GM10248 (cell line): ENCODE results near the gene LCN10.
"Not testable (repeated sequence)": the region's sequence is repeated elsewhere in the genome, so short reads cannot be mapped to it uniquely, and the experiment has no call there.

Experiments used
- CTCF ChIA-PET: fragments of 300-600 bp; sonication (Branson Sonifier 250); formaldehyde crosslinking; extraction: SDS; loops from one replicate; lab custom pipeline; 2021; ENCODE audit warnings: antibody characterized with exemption; lab: Yijun Ruan, JAX
- POLR2A ChIA-PET: fragments of 350-650 bp; sonication (Branson Sonifier 250); formaldehyde crosslinking; extraction: SDS; loops from one replicate; lab custom pipeline; 2020; ENCODE audit warnings: antibody characterized with exemption; lab: Yijun Ruan, JAX
- DNase-seq: peaks from one replicate; pipeline ENCODE4 v3.0.0; 2012; ENCODE audit errors: extremely low spot score
- TF ChIP-seq, protein P1 (sequence below): IDR thresholded peaks from 2 replicates; pipeline ENCODE4 v1.5.1; 2012; ENCODE audit warnings: mild to moderate bottlenecking, low read depth; ENCODE audit errors: extremely low read depth, missing control alignments, control extremely low read depth

Gene LCN10

DNA sequence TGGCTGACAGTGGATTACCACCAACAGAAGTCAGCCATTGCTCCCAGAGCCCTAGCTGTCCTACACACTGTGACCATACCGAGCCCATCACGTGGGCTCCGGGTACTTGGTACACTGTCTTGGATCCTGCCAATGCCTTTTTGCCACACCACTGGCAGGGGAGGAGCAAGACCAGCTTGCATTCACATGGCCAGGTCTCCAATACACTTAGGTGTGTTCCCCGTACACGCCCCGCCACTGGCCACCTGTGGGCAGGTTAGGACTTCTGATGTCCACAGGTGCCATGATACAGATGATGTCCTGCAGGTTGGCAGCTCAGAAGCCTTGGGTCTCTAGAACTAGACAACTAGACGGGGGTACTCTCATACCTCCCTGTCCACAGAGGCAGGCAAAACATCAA, 35.7 kb downstream of the LCN10 start:
- CTCF ChIA-PET, result interaction anchor here (1.2 to 2.7 kb wide), 3 partner anchors 21 to 322 kb away, joined by 3 to 16 read pairs (median 8); no protein-coding TSS in a partner anchor
- TF ChIP-seq, protein P1, sequence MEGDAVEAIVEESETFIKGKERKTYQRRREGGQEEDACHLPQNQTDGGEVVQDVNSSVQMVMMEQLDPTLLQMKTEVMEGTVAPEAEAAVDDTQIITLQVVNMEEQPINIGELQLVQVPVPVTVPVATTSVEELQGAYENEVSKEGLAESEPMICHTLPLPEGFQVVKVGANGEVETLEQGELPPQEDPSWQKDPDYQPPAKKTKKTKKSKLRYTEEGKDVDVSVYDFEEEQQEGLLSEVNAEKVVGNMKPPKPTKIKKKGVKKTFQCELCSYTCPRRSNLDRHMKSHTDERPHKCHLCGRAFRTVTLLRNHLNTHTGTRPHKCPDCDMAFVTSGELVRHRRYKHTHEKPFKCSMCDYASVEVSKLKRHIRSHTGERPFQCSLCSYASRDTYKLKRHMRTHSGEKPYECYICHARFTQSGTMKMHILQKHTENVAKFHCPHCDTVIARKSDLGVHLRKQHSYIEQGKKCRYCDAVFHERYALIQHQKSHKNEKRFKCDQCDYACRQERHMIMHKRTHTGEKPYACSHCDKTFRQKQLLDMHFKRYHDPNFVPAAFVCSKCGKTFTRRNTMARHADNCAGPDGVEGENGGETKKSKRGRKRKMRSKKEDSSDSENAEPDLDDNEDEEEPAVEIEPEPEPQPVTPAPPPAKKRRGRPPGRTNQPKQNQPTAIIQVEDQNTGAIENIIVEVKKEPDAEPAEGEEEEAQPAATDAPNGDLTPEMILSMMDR, result no peak
- POLR2A ChIA-PET, result interaction anchor here (1.2 kb wide), 1 partner anchor 20 kb away, joined by 3 read pairs; no protein-coding TSS in a partner anchor
- DNase-seq, result no peak

GRCh38 chr9:136705564-136705963, 37.2 kb downstream of the LCN10 start:
- TF ChIP-seq, protein P1, result no peak
- DNase-seq, result no peak
- ChIA-PET POLR2A (interaction anchor here (0.8 to 1.2 kb wide), 2 partner anchors 21 to 23 kb away, joined by 3 read pairs; no protein-coding TSS in a partner anchor), CTCF (interaction anchor here (0.9 to 1.9 kb wide), 3 partner anchors 10 to 34 kb away, joined by 3 to 8 read pairs (median 5); no protein-coding TSS in a partner anchor)

GRCh38 chr9:136704741-136705140, 38.0 kb downstream of the LCN10 start:
- CTCF ChIA-PET, result interaction anchor here (0.9 to 1.6 kb wide), 2 partner anchors 11 to 22 kb away, joined by 3 to 5 read pairs; no protein-coding TSS in a partner anchor
- DNase-seq, result not testable (repeated sequence)
- POLR2A ChIA-PET, result interaction anchor here (0.8 kb wide), 1 partner anchor 24 kb away, joined by 3 read pairs; no protein-coding TSS in a partner anchor

DNA sequence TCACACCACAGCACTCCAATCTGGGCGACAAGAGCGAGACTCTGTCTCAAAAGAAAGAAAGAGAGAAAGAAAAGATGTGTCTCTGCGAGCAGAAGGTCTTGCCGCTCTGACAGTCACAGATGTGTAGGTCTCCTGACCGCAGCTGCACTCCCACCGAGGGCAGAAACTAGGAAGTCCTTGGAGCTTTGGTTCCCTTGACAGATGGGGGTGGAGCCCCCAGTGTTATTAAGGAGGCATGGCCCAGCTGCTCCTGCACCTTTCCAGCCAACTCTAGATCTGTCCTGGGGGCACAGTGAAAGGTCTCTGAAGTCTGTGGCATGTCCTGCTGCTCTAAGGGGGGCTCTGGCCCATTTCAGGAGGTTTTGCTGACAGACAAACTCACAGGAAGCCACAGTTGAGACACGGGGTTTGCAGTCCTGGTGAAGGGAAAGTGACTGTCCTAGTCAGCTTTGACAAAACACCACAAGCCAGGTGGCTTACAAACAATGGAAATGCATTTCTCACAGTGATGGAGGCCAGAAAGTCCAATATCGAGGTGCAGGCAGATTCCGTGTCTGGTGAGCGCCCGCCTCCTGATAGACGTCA, 39.4 kb downstream of the LCN10 start:
- POLR2A ChIA-PET, result interaction anchor here (0.7 to 1.1 kb wide), 2 partner anchors 25 to 240 kb away, joined by 3 to 7 read pairs; no protein-coding TSS in a partner anchor
- DNase-seq, result no peak
- TF ChIP-seq, protein P1, result no peak
- CTCF ChIA-PET, result interaction anchor here (0.6 to 1.8 kb wide), 4 partner anchors 20 to 32 kb away, joined by 3 to 5 read pairs (median 4); no protein-coding TSS in a partner anchor

DNA sequence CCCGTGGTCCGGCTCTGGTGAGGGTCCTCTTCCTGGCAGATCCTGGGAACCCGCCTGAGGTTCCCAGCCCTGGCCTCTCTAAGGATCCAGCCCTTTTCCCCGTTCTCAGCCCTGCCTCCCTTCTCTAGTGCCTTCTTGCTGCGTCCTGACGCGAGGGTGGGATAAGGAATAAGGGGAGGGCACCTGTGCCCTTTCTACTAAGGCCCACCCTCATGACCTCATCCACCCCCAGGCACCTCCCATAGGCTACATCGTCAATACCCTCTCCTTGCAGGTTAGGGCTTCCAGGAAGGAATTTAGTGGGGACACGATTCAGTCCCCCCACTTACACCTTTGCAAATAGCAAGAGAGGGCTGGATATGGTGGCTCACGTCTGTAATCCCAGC, 41.1 kb downstream of the LCN10 start:
- ChIA-PET CTCF (interaction anchor here (1.2 kb wide), 1 partner anchor 25 kb away, joined by 4 read pairs; no protein-coding TSS in a partner anchor), POLR2A (interaction anchor here (1.0 to 1.2 kb wide), 2 partner anchors 26 to 27 kb away, joined by 5 to 6 read pairs; no protein-coding TSS in a partner anchor)
- TF ChIP-seq, protein P1, result no peak
- DNase-seq, result no peak

DNA sequence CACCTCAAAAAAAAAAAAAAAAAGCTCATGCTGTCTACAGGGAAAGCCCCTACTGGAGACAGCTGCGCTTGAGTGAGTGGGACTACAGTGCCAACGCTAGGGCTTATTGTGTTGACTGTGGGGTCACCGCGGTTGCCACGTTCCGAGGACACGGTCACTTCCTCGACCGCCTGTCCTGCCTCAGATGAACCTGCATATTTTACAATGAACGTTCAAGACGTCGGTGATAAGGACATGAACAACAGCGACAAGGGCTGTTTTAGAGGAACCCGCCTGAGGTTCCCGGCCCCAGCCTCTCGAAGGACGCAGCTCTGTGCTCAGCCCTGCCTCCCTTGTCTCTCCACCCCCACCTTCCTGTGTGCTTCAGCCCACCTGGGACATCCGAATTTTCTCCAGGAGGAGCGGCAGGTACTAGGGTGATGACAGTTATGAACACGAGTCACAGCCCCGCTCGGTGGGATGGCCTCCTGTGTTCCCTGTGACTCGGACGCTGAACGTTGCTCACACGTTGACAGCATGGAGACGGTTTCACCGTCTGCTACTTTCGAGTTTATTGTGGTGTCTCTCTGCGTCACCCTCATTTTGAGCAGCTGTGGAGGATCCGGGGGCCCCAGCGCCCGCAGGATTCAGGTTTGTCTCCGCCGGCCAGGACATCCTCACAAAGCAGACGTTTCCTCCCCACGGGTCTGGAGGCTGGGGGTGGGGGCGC, 41.6 kb downstream of the LCN10 start:
- peak; percentile 81 for DNase-seq
- TF ChIP-seq, protein P1, result no peak
- CTCF ChIA-PET, result interaction anchor here (0.6 to 1.2 kb wide), 3 partner anchors 14 to 213 kb away, joined by 3 to 4 read pairs (median 3); no protein-coding TSS in a partner anchor
- POLR2A ChIA-PET, result interaction anchor here (0.6 to 1.0 kb wide), 5 partner anchors 26 to 549 kb away, joined by 3 to 6 read pairs (median 4); no protein-coding TSS in a partner anchor
